Regular cardiac myocyte (primary cell): ENCODE results near the gene C1orf159. TPM values are rescaled to one million over a fixed set of nuclear protein-coding genes. Genes with fewer than 3 reads are reported as not detected.

Source experiments
- total RNA-seq: library from RNA; depleted of rRNA; stranded (reverse); fragments of >200 nt; gene quantifications from 2 replicates; pipeline ENCODE4 v1.2.3, GENCODE V29; 2014

The C1orf159 gene
- 4.4 and 5.4 TPM in 2 replicates for total RNA-seq

DNA sequence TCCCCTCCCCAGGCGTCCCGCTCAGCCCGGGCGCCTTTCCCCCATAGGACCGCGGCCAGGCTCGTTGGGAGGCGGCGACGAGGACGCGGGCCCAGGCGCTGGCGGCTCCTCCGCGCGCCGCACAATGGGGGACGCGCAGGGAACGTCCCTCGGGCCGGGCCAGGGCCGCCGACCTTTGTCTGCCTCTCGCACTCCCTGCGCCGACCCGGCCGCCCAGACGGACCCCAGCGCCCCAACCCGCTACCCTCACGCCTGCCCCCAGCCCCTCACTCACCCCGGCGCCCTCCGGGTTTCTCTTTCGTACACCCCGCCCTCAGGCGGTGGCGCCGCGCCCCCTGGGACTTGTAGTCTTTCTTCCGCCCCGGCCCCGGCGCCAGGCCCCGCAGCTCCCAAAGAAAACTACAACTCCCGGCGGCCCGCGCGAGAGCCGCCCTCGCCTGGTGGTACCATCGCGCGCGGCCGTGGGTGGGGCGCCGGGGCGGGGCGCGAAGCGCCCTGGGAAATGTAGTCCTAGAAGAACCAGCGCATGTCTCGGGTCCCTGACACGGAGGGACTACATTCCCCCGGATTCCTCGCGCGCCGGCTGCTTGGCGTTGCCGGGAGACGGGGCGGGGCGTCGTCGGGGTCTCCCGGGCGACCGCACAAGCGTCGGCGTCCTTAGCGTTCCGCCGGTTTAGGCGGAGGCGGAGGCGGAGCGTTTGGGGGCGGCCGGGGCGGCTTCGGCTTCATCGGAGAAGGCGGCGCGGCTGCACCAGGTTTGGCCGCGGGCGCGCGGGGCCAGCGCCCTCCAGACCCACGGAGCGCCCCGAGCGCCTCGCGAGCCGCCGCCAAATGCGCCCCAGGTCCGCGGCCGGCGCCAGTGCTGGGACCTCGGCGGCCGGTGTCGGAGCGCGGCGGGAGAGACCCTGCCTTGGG lies at the start of gene C1orf159:
TSS of gene C1orf159 (minus strand) at position 304 of the 915 bp plus-strand sequence. CDS start 24,546 bp downstream, outside the sequence.

DNA sequence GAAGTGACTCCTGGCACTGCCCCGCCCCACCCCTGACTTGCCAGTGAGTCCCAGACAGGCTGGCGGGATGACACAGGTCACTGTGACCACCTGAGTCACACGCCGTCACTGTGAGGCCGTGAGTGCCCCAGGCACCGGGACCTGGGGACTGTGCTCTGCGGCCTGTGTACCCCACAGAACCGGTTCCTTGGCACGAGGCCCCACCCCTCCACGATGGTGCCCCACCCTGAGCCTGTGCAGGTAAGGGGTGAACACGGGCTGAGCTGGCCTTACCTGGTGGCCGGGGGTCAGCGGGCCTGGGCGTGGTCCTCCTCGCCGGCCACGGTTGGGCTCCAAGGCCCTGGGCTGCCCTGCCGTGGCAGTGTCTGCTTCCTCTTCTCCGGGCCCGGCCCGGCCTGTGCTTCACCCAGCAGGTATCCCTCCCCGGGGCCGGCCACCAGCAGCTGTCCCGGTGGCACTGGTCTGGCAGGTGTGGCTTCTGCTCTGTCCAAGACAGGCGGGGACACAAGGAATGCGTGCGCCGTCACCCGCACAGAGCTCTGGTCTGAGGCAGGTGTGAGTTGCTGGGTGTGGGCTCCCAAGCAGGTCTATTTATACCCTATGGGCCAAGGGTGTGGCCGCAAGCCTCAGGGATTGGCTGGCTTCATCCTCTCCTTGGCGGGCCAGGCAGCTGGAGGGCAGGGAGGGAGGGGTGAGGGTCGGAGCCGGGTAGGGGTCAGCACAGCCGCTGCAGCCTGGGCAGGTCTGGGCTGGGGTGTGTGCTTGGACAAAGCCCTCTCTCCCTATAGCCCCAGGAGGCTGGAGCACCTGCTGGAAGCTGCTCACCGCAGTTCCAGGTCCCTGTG lies 41.9 kb downstream of the C1orf159 start, which contains the start of gene RNF223:
TSS of gene RNF223 (minus strand) at position 564 of the 845 bp plus-strand sequence. CDS start 1,740 bp downstream, outside the sequence.

Other genes with a start within 250 kb of the C1orf159 start
- 4.5 and 5.8 TPM in 2 replicates for gene SAMD11, start 192.2 kb downstream of the C1orf159 start, total RNA-seq
- gene NOC2L, start 156.8 kb downstream of the C1orf159 start, total RNA-seq = 57.2 and 178 TPM in 2 replicates
- gene KLHL17, start 155.5 kb downstream of the C1orf159 start, total RNA-seq = 5.0 and 7.9 TPM in 2 replicates
- gene PLEKHN1, start 149.6 kb downstream of the C1orf159 start, total RNA-seq = 0.28 and 0.58 TPM in 2 replicates
- 0.38 and 8.5 TPM in 2 replicates for gene PERM1, start 134.0 kb downstream of the C1orf159 start, total RNA-seq
- gene HES4, start 116.0 kb downstream of the C1orf159 start, total RNA-seq = 4.2 and 7.6 TPM in 2 replicates
- 48.8 and 104 TPM in 2 replicates for gene ISG15, start 102.6 kb downstream of the C1orf159 start, total RNA-seq
- 25.9 and 49.3 TPM in 2 replicates for gene AGRN, start 96.0 kb downstream of the C1orf159 start, total RNA-seq
- gene RNF223, start 41.8 kb downstream of the C1orf159 start, total RNA-seq = not detected in 2 replicates
- gene TTLL10, start 57.8 kb upstream of the C1orf159 start, total RNA-seq = not detected in 2 replicates
- gene TNFRSF18, start 90.5 kb upstream of the C1orf159 start, total RNA-seq = 0.28 TPM in 1 of 2 replicates, not detected in the other
- not detected in 2 replicates for gene TNFRSF4, start 98.1 kb upstream of the C1orf159 start, total RNA-seq
- 90.1 and 109 TPM in 2 replicates for gene SDF4, start 115.9 kb upstream of the C1orf159 start, total RNA-seq
- 28.2 and 31.2 TPM in 2 replicates for gene B3GALT6, start 116.1 kb upstream of the C1orf159 start, total RNA-seq
- gene C1QTNF12, start 130.6 kb upstream of the C1orf159 start, total RNA-seq = 0.38 and 0.85 TPM in 2 replicates
- 31.3 and 43.5 TPM in 2 replicates for gene UBE2J2, start 157.8 kb upstream of the C1orf159 start, total RNA-seq
- 0.58 and 1.4 TPM in 2 replicates for gene SCNN1D, start 164.3 kb upstream of the C1orf159 start, total RNA-seq
- 33.0 and 34.3 TPM in 2 replicates for gene ACAP3, start 191.8 kb upstream of the C1orf159 start, total RNA-seq
- gene PUSL1, start 192.5 kb upstream of the C1orf159 start, total RNA-seq = 8.7 and 22.8 TPM in 2 replicates
- 34.1 and 42.0 TPM in 2 replicates for gene INTS11, start 208.6 kb upstream of the C1orf159 start, total RNA-seq
- gene CPTP, start 208.7 kb upstream of the C1orf159 start, total RNA-seq = 9.0 and 11.5 TPM in 2 replicates
- gene TAS1R3, start 215.2 kb upstream of the C1orf159 start, total RNA-seq = under 0.01 TPM in 2 replicates
- 86.0 and 119 TPM in 2 replicates for gene DVL1, start 233.3 kb upstream of the C1orf159 start, total RNA-seq
- gene MXRA8, start 242.5 kb upstream of the C1orf159 start, total RNA-seq = 121 and 141 TPM in 2 replicates